ENCODE measurements around the gene CCDC59. TPM values are rescaled to one million over a fixed set of nuclear protein-coding genes. Genes with fewer than 3 reads are reported as not detected.

The CCDC59 gene
- total RNA-seq, 1 donor from 2014 or later = 39.8 TPM

DNA sequence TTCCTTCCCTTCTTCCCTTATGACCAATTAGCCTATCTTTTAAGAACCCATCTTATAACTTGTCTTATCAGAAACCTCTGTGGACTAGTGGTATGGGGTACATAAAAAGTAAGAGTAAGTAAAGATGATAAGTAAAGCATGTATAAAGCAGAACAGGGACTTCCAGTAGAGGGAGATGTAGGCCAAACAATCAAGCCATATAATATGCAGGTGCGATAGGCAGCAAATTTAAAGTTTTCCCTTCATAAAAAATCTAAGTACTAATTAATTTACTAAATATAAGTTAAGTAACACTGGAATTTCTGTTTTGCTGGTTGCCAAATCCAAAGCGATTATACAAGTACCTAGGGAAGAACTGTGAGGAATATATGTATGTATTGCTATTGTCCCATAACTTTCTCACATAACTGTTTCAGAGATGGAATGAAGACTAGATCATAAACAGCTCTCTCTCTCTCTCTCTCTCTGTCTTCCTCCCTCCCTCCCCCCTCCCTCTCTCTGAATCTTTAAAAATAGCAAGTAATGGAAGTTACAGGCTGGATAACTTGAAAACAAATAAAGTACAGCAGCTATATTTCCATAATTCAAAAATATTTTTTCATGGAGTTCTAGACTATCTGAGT lies 25.9 kb upstream of the CCDC59 start:
- Mint-ChIP-seq H3K9me3 (peaks cover 2% of the 10 kb centered on the region), H3K36me3 (ENCODE audit: low read depth) (no peaks in the 10 kb centered on the region)

DNA sequence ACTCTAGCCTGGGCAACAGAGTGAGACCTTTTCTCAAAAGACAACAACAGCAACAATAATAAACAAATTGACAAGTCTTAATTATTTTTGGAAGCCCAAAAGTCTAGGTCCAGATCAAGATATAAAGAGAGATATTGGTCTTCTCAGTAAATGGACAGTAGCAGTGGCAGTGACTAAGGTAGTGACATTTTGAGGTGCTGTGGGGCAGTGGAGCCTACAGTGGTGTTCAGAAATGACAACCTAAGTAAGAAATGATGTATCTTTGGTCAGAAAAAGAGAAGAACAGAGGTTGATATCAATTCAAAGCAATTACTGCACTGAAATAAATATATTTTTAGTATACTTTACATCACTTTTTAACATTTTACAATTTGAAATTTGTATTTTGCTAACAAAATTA lies 20.8 kb upstream of the CCDC59 start:
- peaks cover 5% of the 10 kb centered on the region for H3K9me3 Mint-ChIP-seq
- H3K4me1 Mint-ChIP-seq = no peaks in the 10 kb centered on the region
- TF ChIP-seq, protein P1, sequence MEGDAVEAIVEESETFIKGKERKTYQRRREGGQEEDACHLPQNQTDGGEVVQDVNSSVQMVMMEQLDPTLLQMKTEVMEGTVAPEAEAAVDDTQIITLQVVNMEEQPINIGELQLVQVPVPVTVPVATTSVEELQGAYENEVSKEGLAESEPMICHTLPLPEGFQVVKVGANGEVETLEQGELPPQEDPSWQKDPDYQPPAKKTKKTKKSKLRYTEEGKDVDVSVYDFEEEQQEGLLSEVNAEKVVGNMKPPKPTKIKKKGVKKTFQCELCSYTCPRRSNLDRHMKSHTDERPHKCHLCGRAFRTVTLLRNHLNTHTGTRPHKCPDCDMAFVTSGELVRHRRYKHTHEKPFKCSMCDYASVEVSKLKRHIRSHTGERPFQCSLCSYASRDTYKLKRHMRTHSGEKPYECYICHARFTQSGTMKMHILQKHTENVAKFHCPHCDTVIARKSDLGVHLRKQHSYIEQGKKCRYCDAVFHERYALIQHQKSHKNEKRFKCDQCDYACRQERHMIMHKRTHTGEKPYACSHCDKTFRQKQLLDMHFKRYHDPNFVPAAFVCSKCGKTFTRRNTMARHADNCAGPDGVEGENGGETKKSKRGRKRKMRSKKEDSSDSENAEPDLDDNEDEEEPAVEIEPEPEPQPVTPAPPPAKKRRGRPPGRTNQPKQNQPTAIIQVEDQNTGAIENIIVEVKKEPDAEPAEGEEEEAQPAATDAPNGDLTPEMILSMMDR (conservative IDR thresholded peaks at IDR 0.05) = no peak
- H3K27ac Mint-ChIP-seq (ENCODE audit: unreplicated experiment) = no peak overlapping the region
- H3K36me3 Mint-ChIP-seq (ENCODE audit: low read depth) = peaks cover 7% of the 10 kb centered on the region
- H3K27me3 Mint-ChIP-seq (ENCODE audit: low read depth) = no peaks in the 10 kb centered on the region
- DNase-seq (ENCODE audit: low read depth, low spot score) = no peak
- H3K4me3 Mint-ChIP-seq = no peak overlapping the region

More for the DNA sequence above, 25.9 kb upstream of the CCDC59 start:
- H3K27me3 Mint-ChIP-seq (ENCODE audit: low read depth) = no peaks in the 10 kb centered on the region
- TF ChIP-seq, protein P1 (conservative IDR thresholded peaks at IDR 0.05) = peak; percentile 66
- H3K4me1 Mint-ChIP-seq = no peaks in the 10 kb centered on the region
- DNase-seq (ENCODE audit: low read depth, low spot score) = no peak
- no peak overlapping the region for H3K4me3 Mint-ChIP-seq
- no peak overlapping the region for H3K27ac Mint-ChIP-seq (ENCODE audit: unreplicated experiment)

DNA sequence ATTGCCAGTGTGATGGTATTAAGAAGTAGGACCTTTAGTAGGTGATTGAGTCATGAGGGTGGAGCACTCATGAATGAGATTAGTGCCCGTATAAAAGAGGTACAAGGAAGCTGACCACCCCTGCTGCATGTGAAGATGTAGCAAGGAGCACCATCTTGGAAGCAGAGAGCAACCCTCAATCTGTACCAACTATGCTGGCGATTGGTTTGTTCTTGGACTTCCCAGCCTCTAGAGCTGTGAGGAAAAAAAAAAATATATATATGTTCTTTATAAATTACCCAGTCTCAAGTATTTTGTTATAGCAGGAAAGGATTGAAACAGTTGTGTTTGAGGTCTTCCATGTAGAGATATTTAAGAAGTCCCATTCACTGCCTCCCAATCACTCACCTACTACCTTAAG lies 17.0 kb upstream of the CCDC59 start:
- Mint-ChIP-seq H3K9me3 (peaks cover 11% of the 10 kb centered on the region), H3K36me3 (ENCODE audit: low read depth) (peaks cover 30% of the 10 kb centered on the region), H3K4me3 (no peak overlapping the region), H3K27me3 (ENCODE audit: low read depth) (no peaks in the 10 kb centered on the region), H3K4me1 (no peaks in the 10 kb centered on the region), H3K27ac (ENCODE audit: unreplicated experiment) (no peak overlapping the region)
- no peak for DNase-seq (ENCODE audit: low read depth, low spot score)
- TF ChIP-seq, protein P1 (conservative IDR thresholded peaks at IDR 0.05) = no peak

DNA sequence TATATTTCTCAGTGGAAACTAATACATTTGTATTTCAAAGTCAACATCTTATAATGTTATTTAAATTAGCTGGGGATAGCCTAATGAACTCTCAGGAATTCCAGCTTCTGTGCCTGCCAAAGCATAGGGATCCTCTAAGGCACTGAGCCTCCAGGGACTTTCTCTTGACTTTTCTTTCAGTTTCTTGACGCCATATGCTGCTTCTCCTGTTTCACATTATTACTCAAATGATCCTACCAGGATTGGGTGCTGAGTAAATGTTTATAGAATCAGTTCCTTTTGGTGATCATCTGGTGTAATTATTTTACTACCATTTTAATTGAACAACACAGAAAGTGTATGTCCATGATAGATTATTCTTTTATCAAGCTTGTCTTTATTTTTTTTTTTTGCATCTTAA lies 8.0 kb upstream of the CCDC59 start:
- Mint-ChIP-seq H3K9me3 (peaks cover 2% of the 10 kb centered on the region), H3K4me1 (no peaks in the 10 kb centered on the region), H3K27me3 (ENCODE audit: low read depth) (no peaks in the 10 kb centered on the region), H3K36me3 (ENCODE audit: low read depth) (peaks cover 10% of the 10 kb centered on the region), H3K27ac (ENCODE audit: unreplicated experiment) (no peak overlapping the region), H3K4me3 (no peak overlapping the region)
- TF ChIP-seq, protein P1 (conservative IDR thresholded peaks at IDR 0.05) = no peak
- no peak for DNase-seq (ENCODE audit: low read depth, low spot score)

DNA sequence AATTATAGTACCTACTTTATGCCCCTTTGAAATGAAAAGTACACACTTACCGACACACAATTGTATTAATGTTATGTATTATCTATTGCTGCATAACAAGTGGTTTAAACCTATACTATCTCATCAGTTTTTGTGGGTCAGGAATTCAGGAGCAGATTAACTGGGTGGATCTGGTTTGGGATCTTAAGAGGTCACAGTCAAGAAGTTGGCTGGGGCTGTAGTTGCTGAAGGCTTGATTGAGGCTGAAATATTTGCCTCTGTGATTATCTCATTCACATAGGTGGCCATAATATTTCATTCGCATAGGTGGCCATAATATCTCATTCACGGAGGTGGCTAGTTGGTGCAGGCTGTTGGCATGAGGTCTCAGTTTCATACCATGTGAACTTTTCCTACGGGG lies 5.8 kb upstream of the CCDC59 start:
- Mint-ChIP-seq H3K9me3 (peaks cover 3% of the 10 kb centered on the region), H3K4me3 (no peak overlapping the region), H3K27me3 (ENCODE audit: low read depth) (no peaks in the 10 kb centered on the region), H3K36me3 (ENCODE audit: low read depth) (peaks cover 4% of the 10 kb centered on the region), H3K4me1 (peaks cover 4% of the 10 kb centered on the region), H3K27ac (ENCODE audit: unreplicated experiment) (no peak overlapping the region)
- TF ChIP-seq, protein P1 (conservative IDR thresholded peaks at IDR 0.05) = no peak
- DNase-seq (ENCODE audit: low read depth, low spot score) = no peak

Data from neural crest cell (in vitro differentiated cells).